ENCODE measurements around the gene CTNNA2. TPM values are rescaled to one million over a fixed set of nuclear protein-coding genes. Genes with fewer than 3 reads are reported as not detected.

The CTNNA2 gene
- total RNA-seq, 4 donors from 2014 or later = 0.40 to 1.7 (median 1.5) TPM; not detected in 1

- DNase-seq = no peak
- no peaks in the 10 kb centered on the region for H3K36me3 ChIP-seq
- H3K4me1 ChIP-seq = no peaks in the 10 kb centered on the region
- intact Hi-C loops (cut with DNase I; ENCODE audit: low total_unique reads) = no loop called here
- TF ChIP-seq EP300 (IDR thresholded peaks at IDR 0.05; ENCODE audit: low read depth) = no peak
- TF ChIP-seq POLR2AphosphoS5 (IDR thresholded peaks at IDR 0.05) = no peak
- TF ChIP-seq CTCF (IDR thresholded peaks at IDR 0.05) = no peak
- TF ChIP-seq POLR2A (IDR thresholded peaks at IDR 0.05) = no peak
- H3K27ac ChIP-seq = no peak overlapping the region
- H3K9me3 ChIP-seq = no peaks in the 10 kb centered on the region
- WGBS, 2 donors (ENCODE audit: low coverage in 1 of 2) = 60 to 79% methylated on average over 1 of the region's 1 CpG
- in situ Hi-C loops (cut with MboI; ENCODE audit: low pct_ligation_motif_present in 1 of 4, low pct_unique_long_range_greater_than_20kb in 1 of 4, low sequenced_read_pairs in 3 of 4) = no loop called here
- H3K4me3 ChIP-seq = no peak overlapping the region
- no peaks in the 10 kb centered on the region for H3K27me3 ChIP-seq
Observed at GRCh38 chr2:80075719-80076118, 562.9 kb downstream of the CTNNA2 start.

- no peak for DNase-seq
- no peak for TF ChIP-seq POLR2A (IDR thresholded peaks at IDR 0.05)
- TF ChIP-seq CTCF (IDR thresholded peaks at IDR 0.05) = no peak
- no peak for TF ChIP-seq EP300 (IDR thresholded peaks at IDR 0.05; ENCODE audit: low read depth)
- TF ChIP-seq POLR2AphosphoS5 (IDR thresholded peaks at IDR 0.05) = no peak
- H3K4me1 ChIP-seq = no peaks in the 10 kb centered on the region
- no peaks in the 10 kb centered on the region for H3K9me3 ChIP-seq
- no peak overlapping the region for H3K27ac ChIP-seq
- in situ Hi-C loops (cut with MboI; ENCODE audit: low pct_ligation_motif_present in 1 of 4, low pct_unique_long_range_greater_than_20kb in 1 of 4, low sequenced_read_pairs in 3 of 4) (no loop called here), intact Hi-C loops (cut with DNase I; ENCODE audit: low total_unique reads) (no loop called here)
- 90 to 100% methylated on average over 2 to 6 of the region's 6 CpGs for WGBS, 2 donors (ENCODE audit: low coverage in 1 of 2)
- H3K4me3 ChIP-seq = no peak overlapping the region
- H3K27me3 ChIP-seq = no peaks in the 10 kb centered on the region
- no peaks in the 10 kb centered on the region for H3K36me3 ChIP-seq
Observed at GRCh38 chr2:80078290-80079036, 565.6 kb downstream of the CTNNA2 start.

- no peak overlapping the region for H3K4me3 ChIP-seq
- no peak overlapping the region for H3K27ac ChIP-seq
- H3K36me3 ChIP-seq = no peaks in the 10 kb centered on the region
- in situ Hi-C loops (cut with MboI; ENCODE audit: low pct_ligation_motif_present in 1 of 4, low pct_unique_long_range_greater_than_20kb in 1 of 4, low sequenced_read_pairs in 3 of 4) = no loop called here
- no peaks in the 10 kb centered on the region for H3K9me3 ChIP-seq
- 21 to 29% methylated on average over 9 of the region's 9 CpGs for WGBS, 2 donors (ENCODE audit: low coverage in 1 of 2)
- TF ChIP-seq POLR2A (IDR thresholded peaks at IDR 0.05) (no peak), POLR2AphosphoS5 (IDR thresholded peaks at IDR 0.05) (no peak), EP300 (IDR thresholded peaks at IDR 0.05; ENCODE audit: low read depth) (no peak), CTCF (IDR thresholded peaks at IDR 0.05) (no peak)
- intact Hi-C loops (cut with DNase I; ENCODE audit: low total_unique reads) = no loop called here
- no peaks in the 10 kb centered on the region for H3K27me3 ChIP-seq
- no peak for DNase-seq
- H3K4me1 ChIP-seq = no peaks in the 10 kb centered on the region
Observed at GRCh38 chr2:80080957-80081356, 568.1 kb downstream of the CTNNA2 start.

- Histone ChIP-seq H3K9me3 (no peaks in the 10 kb centered on the region), H3K4me3 (no peak overlapping the region), H3K36me3 (no peaks in the 10 kb centered on the region), H3K27ac (no peak overlapping the region), H3K4me1 (no peaks in the 10 kb centered on the region), H3K27me3 (no peaks in the 10 kb centered on the region)
- TF ChIP-seq POLR2A (IDR thresholded peaks at IDR 0.05) (no peak), EP300 (IDR thresholded peaks at IDR 0.05; ENCODE audit: low read depth) (no peak), POLR2AphosphoS5 (IDR thresholded peaks at IDR 0.05) (no peak), CTCF (IDR thresholded peaks at IDR 0.05) (no peak)
- intact Hi-C loops (cut with DNase I; ENCODE audit: low total_unique reads) (no loop called here), in situ Hi-C loops (cut with MboI; ENCODE audit: low pct_ligation_motif_present in 1 of 4, low pct_unique_long_range_greater_than_20kb in 1 of 4, low sequenced_read_pairs in 3 of 4) (no loop called here)
- WGBS, 2 donors (ENCODE audit: low coverage in 1 of 2) = 38 to 85% methylated on average over 1 to 2 of the region's 2 CpGs
- DNase-seq = no peak
Observed at GRCh38 chr2:80086831-80087230, 574.0 kb downstream of the CTNNA2 start.

All from transverse colon (tissue), 4 donors.